Neural progenitor cell (in vitro differentiated cells): Measurements from ENCODE around the gene TRAM2.

ENCODE experiments used
- EZH2 ChIP-seq: fragments of 200-600 bp; sonication (generic); IDR thresholded peaks from 2 replicates; pipeline ENCODE4 v1.6.1; 2017; ENCODE audit warnings: antibody characterized with exemption, mild to moderate bottlenecking, moderate library complexity
- EZH2phosphoT487 ChIP-seq: fragments of 200-600 bp; sonication (generic); IDR thresholded peaks from 2 replicates; pipeline ENCODE4 v1.6.1; 2017; ENCODE audit warnings: antibody characterized with exemption
- TF ChIP-seq, protein P1 (sequence below): fragments of 200-600 bp; sonication (generic); IDR thresholded peaks from 2 replicates; pipeline ENCODE4 v1.5.1; 2017; ENCODE audit warnings: antibody characterized with exemption, mild to moderate bottlenecking

- TF ChIP-seq, protein P1, sequence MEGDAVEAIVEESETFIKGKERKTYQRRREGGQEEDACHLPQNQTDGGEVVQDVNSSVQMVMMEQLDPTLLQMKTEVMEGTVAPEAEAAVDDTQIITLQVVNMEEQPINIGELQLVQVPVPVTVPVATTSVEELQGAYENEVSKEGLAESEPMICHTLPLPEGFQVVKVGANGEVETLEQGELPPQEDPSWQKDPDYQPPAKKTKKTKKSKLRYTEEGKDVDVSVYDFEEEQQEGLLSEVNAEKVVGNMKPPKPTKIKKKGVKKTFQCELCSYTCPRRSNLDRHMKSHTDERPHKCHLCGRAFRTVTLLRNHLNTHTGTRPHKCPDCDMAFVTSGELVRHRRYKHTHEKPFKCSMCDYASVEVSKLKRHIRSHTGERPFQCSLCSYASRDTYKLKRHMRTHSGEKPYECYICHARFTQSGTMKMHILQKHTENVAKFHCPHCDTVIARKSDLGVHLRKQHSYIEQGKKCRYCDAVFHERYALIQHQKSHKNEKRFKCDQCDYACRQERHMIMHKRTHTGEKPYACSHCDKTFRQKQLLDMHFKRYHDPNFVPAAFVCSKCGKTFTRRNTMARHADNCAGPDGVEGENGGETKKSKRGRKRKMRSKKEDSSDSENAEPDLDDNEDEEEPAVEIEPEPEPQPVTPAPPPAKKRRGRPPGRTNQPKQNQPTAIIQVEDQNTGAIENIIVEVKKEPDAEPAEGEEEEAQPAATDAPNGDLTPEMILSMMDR, result peak; percentile 31
- TF ChIP-seq EZH2phosphoT487 (no peak), EZH2 (no peak)
Observed at GRCh38 chr6:52503323-52503747, 73.5 kb downstream of the TRAM2 start.
